GM12875 (cell line): ENCODE measurements around the gene ZNF827.

Experiments used
- H3K4me3 ChIP-seq: one replicate; pipeline ENCODE4 v1.5.1; 2011; ENCODE audit warnings: low read depth, low read length, control low read depth
- CTCF ChIP-seq: IDR thresholded peaks from 2 replicates; pipeline ENCODE4 v1.5.1; 2011; ENCODE audit warnings: low read depth, mild to moderate bottlenecking, control low read depth, inconsistent platforms, low read length, moderate library complexity, borderline replicate concordance; ENCODE audit not compliant: insufficient read depth

ZNF827 gene

GRCh38 chr4:145902522-145902921, 36.1 kb downstream of the ZNF827 start:
- H3K4me3 ChIP-seq, result no peak overlapping the region
- TF ChIP-seq CTCF, result no peak

- no peak overlapping the region for H3K4me3 ChIP-seq
- TF ChIP-seq CTCF, result no peak
Observed at GRCh38 chr4:145899886-145900460, 38.6 kb downstream of the ZNF827 start.

GRCh38 chr4:145898926-145899531, 39.6 kb downstream of the ZNF827 start:
- TF ChIP-seq CTCF, result no peak
- H3K4me3 ChIP-seq, result no peak overlapping the region

GRCh38 chr4:145898466-145898865, 40.2 kb downstream of the ZNF827 start:
- no peak for TF ChIP-seq CTCF
- H3K4me3 ChIP-seq, result no peak overlapping the region

GRCh38 chr4:145895056-145895455, 43.6 kb downstream of the ZNF827 start:
- no peak overlapping the region for H3K4me3 ChIP-seq
- no peak for TF ChIP-seq CTCF

GRCh38 chr4:145891958-145892357, 46.7 kb downstream of the ZNF827 start:
- TF ChIP-seq CTCF, result no peak
- no peak overlapping the region for H3K4me3 ChIP-seq

GRCh38 chr4:145890689-145891088, 47.9 kb downstream of the ZNF827 start:
- H3K4me3 ChIP-seq, result no peak overlapping the region
- TF ChIP-seq CTCF, result no peak
